SK-MEL-5 (cell line): ENCODE measurements around the gene NLGN1. TPM values are rescaled to one million over a fixed set of nuclear protein-coding genes. Genes with fewer than 3 reads are reported as not detected.
A peak's percentile ranks its signal among the peaks of the same experiment; 100 is the strongest.

ENCODE experiments used
- DNase-seq: peaks from one replicate; pipeline ENCODE4 v3.0.0-alpha.2; 2016; ENCODE audit warnings: low read depth, low spot score
- in situ Hi-C: cut with HindIII; loops from 2 replicates; pipeline ENCODE4 v1.10.0; 2016; ENCODE audit warnings: low sequenced_read_pairs, high pct_unique_total_duplicates, low pct_unique_long_range_greater_than_20kb
- total RNA-seq: library from RNA; depleted of rRNA; stranded (reverse); fragments of >200 nt; shearing (Covaris generic); gene quantifications from 2 replicates; pipeline ENCODE4 v1.2.3, GENCODE V29; 2014

The NLGN1 gene
- total RNA-seq, 1 experiment from 2014 or later = 35.2 TPM

DNA sequence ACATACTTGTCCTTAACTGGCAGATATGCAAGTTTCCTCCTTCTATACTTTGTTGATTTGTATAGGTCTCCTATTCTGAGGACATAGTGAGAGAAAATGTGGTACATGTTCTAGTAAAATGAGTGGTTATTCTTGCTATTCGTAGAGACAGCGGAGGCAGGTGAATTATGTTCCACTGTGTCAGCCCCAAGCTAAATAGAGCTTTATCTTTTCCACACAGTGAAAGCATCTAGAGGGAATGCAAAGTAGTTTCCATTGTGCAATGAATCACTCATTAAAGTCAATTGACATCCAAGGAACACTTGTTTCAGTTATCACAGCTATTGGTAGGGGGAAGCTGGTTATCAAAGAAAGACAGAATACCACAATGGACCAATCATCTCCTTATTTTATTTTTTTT, 262.4 kb downstream of the NLGN1 start:
- DNase-seq = no peak
- in situ Hi-C loops = no loop called here

DNA sequence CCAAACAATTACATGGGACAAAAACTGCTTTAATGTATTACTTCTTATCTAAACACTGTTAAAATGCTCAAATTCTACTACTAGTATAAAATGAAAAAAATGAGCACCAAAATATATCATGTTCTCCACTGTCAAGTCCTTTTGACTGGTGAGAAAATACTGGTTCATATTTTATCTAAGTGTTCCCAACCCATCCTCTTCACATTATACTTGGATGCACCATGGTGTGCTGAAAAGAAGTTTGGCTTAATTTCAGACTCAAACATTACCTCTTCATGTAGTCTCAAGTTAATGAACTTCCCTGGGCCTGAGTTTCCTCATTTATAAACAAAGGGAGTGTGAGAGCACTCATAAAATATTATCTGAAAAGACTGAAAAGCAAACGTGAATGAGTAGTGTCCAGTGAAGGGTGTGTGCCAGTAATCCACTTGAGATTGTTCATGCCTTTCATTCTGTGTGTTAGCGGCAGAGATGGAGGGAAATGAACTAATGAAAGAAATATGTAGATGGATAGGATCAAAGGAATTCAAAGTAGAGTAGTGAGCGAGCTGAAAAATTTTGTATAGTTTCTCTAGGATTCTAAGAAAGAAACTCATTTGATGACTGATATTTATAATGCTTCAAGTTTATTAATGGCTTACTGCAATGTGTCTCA, 263.2 kb downstream of the NLGN1 start:
- no peak for DNase-seq
- in situ Hi-C loops = no loop called here

DNA sequence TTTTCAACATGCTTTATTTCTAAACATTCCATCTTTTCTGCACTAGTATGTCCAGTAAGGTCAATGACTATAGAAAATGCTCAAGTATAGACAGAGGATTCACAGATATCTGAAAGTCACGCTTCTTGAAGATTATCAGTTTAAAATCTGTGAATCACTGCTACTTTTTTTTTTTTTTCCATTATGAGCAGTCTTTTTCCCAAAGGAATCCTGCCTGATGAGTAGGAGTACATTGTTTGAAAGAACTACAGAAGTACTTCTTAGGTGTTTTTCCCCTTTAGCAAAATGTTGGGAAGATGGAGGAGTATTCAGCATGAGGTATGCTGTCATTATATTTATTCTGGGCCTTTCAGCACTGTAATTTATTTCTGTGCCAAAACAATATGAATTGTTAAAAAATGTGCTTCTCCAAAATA, 266.2 kb downstream of the NLGN1 start:
- in situ Hi-C loops = no loop called here

DNA sequence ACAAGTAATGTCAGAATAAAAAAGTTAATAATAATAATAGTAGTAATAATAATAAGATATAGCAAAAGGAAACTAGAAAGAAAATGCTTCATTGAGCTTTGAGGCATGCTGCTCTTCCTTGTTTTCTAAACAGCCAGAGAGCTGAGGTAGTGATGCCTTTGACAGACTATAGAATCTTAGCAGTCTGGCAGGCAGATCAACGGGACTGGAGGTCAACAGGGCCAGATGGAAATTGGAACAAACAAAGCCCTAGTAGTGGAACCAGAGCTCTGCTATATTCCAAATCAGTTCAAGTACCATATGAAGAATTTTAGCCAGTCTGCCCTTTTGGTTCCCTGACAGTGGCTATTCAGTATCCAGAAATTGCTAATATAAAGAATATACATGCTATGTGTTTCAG, 278.6 kb downstream of the NLGN1 start:
- no peak for DNase-seq
- in situ Hi-C loops = no loop called here

More for the DNA sequence above, 266.2 kb downstream of the NLGN1 start:
- DNase-seq = no peak

DNA sequence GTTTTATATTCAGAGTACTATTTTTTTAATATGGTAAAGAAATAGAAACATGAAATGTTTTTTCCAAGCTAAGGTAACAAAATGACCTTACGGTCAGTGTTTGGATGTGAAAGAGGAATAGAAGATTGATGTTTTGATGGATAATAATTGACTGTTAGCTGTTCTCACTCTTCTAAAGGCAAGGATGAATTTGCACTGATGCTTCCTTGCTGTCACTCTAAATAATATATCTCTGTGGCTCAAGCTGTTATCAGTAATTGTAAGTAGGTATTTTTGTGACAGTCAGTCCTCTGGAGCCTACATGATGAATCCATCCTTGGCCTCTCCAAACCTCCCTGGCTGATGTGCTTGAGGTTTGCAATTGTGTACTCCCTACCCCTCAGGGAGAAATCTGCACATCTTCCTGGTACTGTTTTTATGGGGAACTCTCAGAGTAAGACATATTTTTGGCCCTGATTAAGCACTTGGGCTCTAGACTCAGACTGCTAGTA, 283.7 kb downstream of the NLGN1 start:
- DNase-seq = no peak
- in situ Hi-C loops = no loop called here

DNA sequence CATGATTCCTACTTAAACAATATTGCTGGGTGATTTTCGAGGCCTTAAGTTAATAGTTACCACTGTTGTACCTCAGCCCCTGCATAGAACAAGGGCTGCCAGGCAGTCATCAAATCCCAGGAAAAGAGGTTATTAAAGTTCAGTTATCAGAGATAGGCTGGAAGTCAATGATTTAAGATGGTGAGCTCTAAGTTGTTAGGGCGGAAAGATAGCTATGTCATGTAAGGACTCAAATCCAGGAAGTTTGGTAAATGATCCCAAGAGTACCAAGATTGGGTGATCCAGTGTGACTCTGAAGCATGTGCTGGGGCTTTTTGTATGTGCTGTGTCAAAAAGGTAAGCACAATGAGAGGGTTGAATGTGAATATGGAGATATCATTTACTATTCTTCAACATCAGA, 287.9 kb downstream of the NLGN1 start:
- in situ Hi-C loops = no loop called here
- no peak for DNase-seq

DNA sequence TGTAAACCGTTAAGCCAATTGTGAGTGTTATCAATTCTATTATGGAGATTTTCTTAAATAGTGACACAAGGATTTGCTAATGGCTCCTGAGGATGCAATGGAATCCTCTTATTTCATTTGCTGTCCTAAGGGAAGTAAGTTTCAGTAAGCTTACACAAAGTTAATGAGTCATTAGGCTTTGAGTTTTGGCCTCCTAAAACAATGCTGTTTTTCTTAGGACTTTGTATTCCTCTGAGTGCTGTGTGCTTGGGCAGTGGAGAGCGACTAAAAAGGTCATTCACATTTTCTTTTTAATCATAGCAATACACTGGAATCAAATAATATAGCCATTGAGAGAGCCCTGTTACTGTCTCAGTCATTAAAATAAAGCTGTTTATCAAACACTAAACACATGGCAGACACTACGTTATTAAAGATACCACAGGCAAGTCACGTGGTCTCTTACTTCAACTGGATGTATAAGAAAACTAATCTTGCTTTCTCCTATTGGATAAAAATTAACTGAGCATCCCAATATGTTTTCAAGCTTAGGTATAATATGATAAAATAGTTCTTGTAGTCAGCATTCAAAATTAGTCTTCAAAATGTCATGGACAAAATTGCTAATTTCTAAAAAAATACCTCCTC, 290.8 kb downstream of the NLGN1 start:
- in situ Hi-C loops = no loop called here

DNA sequence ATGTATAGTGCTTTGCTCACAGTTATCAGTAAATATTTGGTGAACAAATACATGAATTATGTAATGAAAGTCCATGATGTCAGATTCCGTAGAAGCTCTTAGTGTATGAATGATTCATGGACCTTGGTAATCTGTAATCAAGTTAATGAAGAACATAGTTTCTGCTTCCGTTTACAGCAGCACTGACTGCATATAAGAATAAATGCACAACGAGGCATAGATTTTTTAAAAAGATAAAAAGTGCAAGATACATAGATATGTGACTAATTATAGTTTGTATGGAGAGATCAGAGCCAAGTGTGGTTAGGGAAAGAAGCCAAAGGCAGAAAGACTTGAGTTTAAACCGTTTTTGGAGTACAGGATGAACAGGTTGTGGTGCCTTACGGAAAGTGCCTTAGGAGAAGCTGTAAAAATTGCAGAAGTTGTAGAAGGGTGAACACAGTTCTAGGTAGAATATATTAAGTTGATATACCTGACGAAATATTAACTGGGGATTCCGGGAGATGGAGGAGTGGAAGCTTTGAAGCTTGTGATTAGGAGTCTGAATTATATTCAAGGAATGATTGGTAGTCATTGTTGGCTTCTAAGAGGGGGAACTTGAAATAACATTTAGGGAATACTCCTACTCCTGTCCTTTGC, 293.1 kb downstream of the NLGN1 start:
- DNase-seq = no peak
- in situ Hi-C loops = no loop called here

More for the DNA sequence above, 290.8 kb downstream of the NLGN1 start:
- peak; percentile 92 for DNase-seq

DNA sequence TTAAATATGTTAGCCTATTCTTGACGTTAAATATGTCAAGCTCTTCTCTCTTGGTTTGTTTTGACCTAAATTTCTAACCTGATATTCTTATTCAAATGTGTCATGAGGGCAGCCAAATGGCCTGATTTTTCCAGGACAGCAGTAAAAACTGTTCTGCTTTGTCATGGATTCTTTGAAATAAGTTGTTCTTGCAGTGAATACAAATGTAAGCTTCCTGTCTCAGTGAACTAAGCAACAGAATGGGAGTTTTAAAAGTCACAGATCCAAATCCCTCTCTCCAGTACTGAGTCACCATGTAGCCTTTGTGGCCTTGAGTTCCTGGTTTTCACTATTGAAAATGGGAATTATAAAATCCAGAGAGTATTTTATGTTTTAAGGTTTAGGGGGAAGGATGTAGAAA, 301.8 kb downstream of the NLGN1 start:
- in situ Hi-C loops = no loop called here
- DNase-seq = no peak

DNA sequence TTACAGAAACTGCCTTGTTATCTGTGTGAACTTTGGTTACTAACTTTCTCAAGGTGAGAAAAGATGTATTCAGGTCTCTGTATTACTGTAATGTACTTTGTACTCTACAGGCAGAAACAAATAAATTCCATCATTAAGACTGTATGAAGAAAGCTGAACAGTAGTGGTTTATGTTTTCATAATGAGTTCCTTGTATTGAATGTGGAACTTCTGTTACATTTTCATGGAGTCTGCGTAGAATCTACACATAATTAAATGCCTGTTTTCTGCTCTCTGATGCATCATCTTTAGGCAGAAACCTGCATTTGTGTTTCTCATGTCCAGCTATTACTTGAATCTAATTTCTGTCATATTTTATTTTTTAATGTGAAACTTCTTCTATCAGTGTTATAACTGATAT, 302.8 kb downstream of the NLGN1 start:
- in situ Hi-C loops = no loop called here
- peak; percentile 61 for DNase-seq

DNA sequence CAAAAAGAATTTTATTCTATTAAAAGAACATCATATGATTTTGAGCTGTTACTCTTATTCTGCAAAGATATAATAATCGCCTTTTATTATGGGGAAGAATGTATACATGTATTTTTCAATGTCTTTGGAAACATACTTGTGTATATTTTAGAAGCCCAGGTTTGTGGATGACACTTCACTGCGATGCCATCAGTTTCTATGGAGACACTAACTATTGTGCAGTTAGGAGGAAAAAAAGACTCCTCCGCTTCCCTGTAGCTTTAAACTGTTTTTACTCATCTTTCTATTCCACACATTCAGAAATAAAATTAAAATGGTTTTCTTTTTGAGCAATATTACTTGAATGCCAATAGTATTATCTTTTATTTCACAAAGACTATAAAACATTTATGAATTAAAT, 305.0 kb downstream of the NLGN1 start:
- no peak for DNase-seq
- in situ Hi-C loops = no loop called here

DNA sequence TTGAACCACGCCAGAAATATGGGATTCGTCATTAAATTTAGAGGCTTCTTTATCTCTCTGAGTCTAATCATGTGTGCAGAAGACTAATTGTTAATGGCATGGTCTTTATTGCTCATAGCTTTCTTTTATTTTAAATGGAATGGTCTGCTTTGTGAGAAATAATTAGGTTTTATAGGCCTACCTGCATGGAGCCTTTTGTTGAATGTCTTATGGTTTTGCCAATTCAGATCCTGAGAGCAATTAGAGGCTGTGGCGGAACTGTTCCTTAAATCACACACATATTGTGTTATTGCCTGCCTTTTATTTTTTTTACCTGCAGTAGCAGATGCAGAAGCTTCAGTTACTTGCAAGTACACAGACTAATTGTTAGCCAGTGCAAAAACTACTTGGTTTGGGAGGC, 306.2 kb downstream of the NLGN1 start:
- in situ Hi-C loops = no loop called here
- no peak for DNase-seq

DNA sequence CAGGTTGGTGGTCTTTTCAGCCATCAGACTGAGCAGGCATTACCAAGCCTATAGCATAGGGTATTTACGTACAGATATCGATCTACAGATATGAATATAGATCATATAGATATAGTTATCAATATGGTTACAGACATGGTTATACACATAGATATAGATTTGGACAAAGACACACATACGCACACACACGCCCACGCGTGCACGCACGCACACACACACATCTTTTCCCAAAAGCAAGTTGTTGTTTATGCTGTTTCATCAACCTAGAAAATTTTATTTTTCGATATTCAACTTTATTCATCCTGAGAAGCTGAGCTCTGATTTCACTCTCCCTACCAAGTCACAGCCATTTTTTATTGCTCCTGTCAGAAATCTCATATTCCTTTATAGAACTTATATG, 309.1 kb downstream of the NLGN1 start:
- in situ Hi-C loops = no loop called here
- DNase-seq = no peak

DNA sequence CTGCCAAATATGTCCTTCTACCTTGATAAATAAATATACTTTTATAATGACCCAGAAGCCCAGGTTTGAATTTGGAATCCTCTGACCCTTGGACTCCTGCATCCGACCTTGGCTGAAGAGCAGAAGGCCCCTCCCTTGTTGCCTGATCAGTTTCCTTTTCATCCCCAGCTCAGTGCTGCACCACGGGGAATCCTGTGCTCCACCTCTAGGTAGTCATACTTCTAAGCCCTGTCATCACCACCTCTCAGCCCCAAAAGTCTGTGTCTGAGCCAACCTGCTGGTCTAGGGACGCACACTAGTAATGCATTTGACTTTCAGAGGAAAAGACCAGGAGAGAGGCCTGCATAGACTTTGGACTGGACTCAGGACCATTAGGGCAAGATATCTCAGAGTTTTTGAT, 310.6 kb downstream of the NLGN1 start:
- no peak for DNase-seq
- in situ Hi-C loops = no loop called here

DNA sequence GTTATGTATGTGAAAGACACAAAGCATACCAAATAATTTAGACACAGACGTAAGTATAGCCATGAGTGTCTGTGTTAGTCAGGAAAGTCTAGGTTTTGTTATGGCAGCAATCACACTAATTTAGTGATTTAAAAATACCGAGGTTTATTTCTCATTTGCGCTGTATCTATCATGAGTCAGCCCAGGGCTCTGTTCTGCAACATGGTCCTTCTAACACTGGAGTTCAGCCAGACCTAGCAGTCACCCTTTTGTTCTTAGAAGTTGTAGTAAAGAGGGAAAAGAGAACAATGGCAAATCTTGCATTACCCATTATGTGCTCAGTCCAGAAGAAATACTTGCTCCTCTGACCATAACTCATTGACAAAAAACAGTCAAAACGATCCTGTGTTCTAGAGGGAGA, 311.5 kb downstream of the NLGN1 start:
- no peak for DNase-seq
- in situ Hi-C loops = no loop called here

DNA sequence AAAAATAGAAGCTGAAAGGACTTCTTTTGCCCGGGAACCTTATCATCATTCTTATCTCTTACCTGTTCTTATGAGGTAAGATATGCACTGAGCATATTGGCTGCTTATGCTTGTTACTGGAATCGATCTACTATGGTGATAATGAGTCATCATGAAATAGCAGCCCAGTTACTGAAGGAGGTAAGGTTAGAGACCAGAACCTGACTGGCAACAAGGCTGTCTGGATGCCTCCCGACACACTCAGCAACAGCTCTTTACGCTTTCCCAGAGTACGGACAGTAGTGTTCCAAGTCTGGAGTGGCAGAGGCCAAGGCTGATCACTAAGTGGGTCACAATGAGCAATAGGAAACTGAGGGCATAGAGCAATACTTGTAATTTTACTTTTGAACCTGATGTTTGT, 314.1 kb downstream of the NLGN1 start:
- DNase-seq = peak; percentile 22
- in situ Hi-C loops = no loop called here

DNA sequence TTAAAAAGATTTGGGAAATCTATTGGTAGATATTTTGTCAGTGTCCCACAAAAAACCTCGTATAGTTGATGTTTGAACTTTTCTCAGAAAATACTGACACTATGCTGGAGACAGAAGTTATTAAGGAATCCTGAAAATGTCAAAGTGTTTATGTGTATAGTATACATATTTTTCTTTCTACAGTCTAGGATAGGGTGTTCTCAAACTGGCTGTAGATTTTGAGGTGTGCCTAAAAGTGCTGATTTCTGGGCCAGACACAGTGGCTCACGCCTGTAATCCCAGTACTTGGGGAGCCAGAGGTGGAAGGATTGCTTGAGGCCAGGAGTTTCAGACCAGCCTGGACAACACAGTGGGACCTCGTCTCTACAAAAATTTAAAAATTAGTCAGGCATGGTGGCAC, 322.0 kb downstream of the NLGN1 start:
- DNase-seq = no peak
- in situ Hi-C loops = no loop called here

DNA sequence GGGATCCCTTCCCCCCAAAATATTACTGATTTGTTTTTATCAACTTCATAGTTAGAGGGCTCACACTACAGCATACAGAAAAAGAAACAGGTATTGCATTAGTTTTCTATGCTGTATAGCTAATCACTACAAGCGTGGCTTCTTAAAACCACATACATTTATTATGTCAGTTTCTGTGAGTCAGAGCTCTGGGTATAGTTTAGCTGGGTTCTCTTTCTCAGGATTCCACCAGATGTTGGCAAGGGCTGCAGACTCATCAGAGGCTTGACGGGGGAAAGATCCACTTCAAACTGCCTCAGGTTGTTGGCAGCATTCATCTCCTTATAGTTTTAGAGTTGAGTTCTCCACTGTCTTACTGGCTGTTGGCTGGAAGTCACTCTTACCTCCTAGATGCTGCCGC, 328.0 kb downstream of the NLGN1 start:
- DNase-seq = no peak
- in situ Hi-C loops = no loop called here

DNA sequence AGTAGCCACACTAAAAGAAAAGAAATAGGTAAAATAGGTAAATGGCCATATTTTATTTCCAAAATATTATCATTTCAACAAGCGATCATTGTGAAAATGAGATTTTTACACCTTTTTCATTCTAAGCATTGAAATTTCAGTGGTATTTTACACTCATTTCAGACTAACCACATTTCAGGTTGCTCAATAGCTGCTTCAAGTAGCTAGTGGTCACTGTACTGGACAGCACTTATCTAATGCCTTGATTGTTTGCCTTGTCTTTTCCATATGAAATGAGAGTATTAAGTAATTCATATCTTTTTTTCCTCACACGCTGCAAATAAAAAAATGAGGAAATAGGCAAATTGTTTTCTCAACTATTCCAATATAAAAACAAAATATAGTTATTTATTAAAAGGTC, 332.8 kb downstream of the NLGN1 start:
- in situ Hi-C loops = no loop called here
- DNase-seq = no peak
